ENCODE measurements around the gene GALNT2. TPM values are rescaled to one million over a fixed set of nuclear protein-coding genes. Genes with fewer than 3 reads are reported as not detected.

The GALNT2 gene
- polyA plus RNA-seq, 3 donors = 19.6 to 25.6 (median 23.4) TPM

DNA sequence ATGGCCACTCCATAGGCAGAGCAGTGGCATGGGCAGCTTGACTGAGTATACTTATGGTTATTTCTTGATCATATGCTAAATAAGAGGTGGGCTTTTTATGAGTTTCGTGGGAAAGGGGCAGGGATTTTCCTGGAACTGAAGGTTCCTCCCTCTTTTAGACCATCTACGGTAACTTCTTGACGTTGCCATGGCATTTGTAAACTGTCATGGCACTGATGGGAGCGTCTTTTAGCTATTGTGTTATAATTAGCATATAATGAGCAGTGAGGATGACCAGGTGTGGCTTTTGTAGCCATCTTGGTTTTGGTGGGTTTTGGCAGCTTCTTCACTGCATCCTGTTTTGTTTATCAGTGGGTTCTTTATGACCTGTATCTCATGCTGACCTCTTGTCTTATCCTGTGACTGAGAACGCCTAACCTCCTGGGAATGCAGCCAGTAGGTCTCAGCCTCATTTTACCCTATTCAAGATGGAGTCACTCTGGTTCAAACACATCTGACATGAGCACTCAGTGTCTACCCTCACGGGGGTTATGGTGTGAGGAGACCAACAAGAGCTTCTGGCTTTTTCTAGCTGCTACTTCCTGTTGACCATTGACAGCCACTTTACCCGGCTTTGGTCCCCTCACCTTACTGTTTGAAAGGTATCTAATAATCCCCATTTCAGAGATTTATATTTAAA lies 71.7 kb downstream of the GALNT2 start:
- H3K27ac ChIP-seq (ENCODE audit: low read depth in 1 of 2, low read length in 2 of 2) = no peak overlapping the region
- H3K27me3 ChIP-seq (ENCODE audit: control insufficient read depth in 2 of 2, insufficient read depth in 2 of 2, low read length in 2 of 2) = no peaks in the 10 kb centered on the region
- peaks cover 16 to 22% of the 10 kb centered on the region in 2 donors for H3K4me1 ChIP-seq (ENCODE audit: control insufficient read depth in 1 of 2, insufficient read depth in 2 of 2, low read length in 2 of 2)
- H3K27me3 Mint-ChIP-seq (ENCODE audit: low read depth in 3 of 3) = peaks cover 0 to 3% (median 2%) of the 10 kb centered on the region in 3 donors
- peaks cover 22 to 43% of the 10 kb centered on the region in 2 donors for H3K36me3 Mint-ChIP-seq
- H3K36me3 ChIP-seq (replicated peaks in 1 of 2; ENCODE audit: control insufficient read depth in 1 of 2, insufficient read depth in 2 of 2, low read length in 2 of 2) = peaks cover 0 to 24% of the 10 kb centered on the region in 2 donors
- H3K9me3 Mint-ChIP-seq = no peaks in the 10 kb centered on the region
- H3K27ac Mint-ChIP-seq = no peak overlapping the region
- H3K9ac ChIP-seq (ENCODE audit: insufficient read depth, low read length, poor library complexity, severe bottlenecking) = no peak overlapping the region
- DNase-seq = no peak
- H3K4me3 ChIP-seq (replicated peaks in 1 of 3; ENCODE audit: low read depth in 2 of 3, low read length in 3 of 3) = no peak overlapping the region
- no peak overlapping the region for H3K4me3 Mint-ChIP-seq
- peaks cover 96% of the 10 kb centered on the region for H3K79me2 ChIP-seq (ENCODE audit: insufficient read depth, low read length)
- WGBS (ENCODE audit: insufficient coverage) = no CpG with 5 or more reads among the region's 7 CpGs
- TF ChIP-seq, protein P1, sequence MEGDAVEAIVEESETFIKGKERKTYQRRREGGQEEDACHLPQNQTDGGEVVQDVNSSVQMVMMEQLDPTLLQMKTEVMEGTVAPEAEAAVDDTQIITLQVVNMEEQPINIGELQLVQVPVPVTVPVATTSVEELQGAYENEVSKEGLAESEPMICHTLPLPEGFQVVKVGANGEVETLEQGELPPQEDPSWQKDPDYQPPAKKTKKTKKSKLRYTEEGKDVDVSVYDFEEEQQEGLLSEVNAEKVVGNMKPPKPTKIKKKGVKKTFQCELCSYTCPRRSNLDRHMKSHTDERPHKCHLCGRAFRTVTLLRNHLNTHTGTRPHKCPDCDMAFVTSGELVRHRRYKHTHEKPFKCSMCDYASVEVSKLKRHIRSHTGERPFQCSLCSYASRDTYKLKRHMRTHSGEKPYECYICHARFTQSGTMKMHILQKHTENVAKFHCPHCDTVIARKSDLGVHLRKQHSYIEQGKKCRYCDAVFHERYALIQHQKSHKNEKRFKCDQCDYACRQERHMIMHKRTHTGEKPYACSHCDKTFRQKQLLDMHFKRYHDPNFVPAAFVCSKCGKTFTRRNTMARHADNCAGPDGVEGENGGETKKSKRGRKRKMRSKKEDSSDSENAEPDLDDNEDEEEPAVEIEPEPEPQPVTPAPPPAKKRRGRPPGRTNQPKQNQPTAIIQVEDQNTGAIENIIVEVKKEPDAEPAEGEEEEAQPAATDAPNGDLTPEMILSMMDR (IDR thresholded peaks at IDR 0.05) = no peak
- intact Hi-C loops (cut with micrococcal nuclease) = no loop called here
- H3K4me1 Mint-ChIP-seq = peaks cover 34% of the 10 kb centered on the region
- peaks cover 32% of the 10 kb centered on the region for H4K20me1 ChIP-seq (ENCODE audit: insufficient read depth, low read length)
- H3K9me3 ChIP-seq (replicated peaks in 1 of 2; ENCODE audit: control insufficient read depth in 1 of 2, insufficient read depth in 1 of 2, low read length in 2 of 2) = no peaks in the 10 kb centered on the region
- no peak overlapping the region for H2AFZ ChIP-seq (ENCODE audit: insufficient read depth, low read depth, low read length, poor library complexity, severe bottlenecking)
- H3K4me2 ChIP-seq (replicated peaks; ENCODE audit: extremely low read depth, low read length, poor library complexity, severe bottlenecking) = no peak overlapping the region

DNA sequence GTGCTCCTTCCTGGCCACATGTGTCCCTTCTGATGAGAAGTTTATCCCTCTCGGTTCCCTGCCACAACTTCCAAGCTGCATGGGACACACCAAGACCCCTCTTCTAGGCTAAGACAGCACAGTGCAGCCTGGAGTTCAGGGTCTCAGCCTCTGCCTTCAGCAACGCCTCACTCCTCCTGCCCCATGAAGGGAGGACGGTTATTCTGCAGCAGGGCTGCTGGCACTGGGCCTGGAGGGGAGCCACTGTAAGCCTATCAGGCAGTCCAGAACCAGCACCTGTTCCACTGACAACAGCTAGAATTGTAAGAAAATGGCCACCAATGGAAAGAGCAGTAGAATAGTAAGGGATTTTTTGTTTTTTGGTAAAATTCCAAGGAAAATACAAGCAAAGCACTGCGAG lies 72.3 kb downstream of the GALNT2 start:
- Histone ChIP-seq H3K9ac (ENCODE audit: insufficient read depth, low read length, poor library complexity, severe bottlenecking) (no peak overlapping the region), H3K79me2 (ENCODE audit: insufficient read depth, low read length) (peaks cover 98% of the 10 kb centered on the region), H3K36me3 (replicated peaks in 1 of 2; ENCODE audit: control insufficient read depth in 1 of 2, insufficient read depth in 2 of 2, low read length in 2 of 2) (peaks cover 0 to 24% of the 10 kb centered on the region in 2 donors), H4K20me1 (ENCODE audit: insufficient read depth, low read length) (peaks cover 31% of the 10 kb centered on the region), H2AFZ (ENCODE audit: insufficient read depth, low read depth, low read length, poor library complexity, severe bottlenecking) (no peak overlapping the region), H3K4me1 (ENCODE audit: control insufficient read depth in 1 of 2, insufficient read depth in 2 of 2, low read length in 2 of 2) (peaks cover 22 to 28% of the 10 kb centered on the region in 2 donors), H3K27me3 (ENCODE audit: control insufficient read depth in 2 of 2, insufficient read depth in 2 of 2, low read length in 2 of 2) (no peaks in the 10 kb centered on the region), H3K9me3 (replicated peaks in 1 of 2; ENCODE audit: control insufficient read depth in 1 of 2, insufficient read depth in 1 of 2, low read length in 2 of 2) (no peaks in the 10 kb centered on the region), H3K27ac (ENCODE audit: low read depth in 1 of 2, low read length in 2 of 2) (no peak overlapping the region), H3K4me2 (replicated peaks; ENCODE audit: extremely low read depth, low read length, poor library complexity, severe bottlenecking) (no peak overlapping the region), H3K4me3 (replicated peaks in 1 of 3; ENCODE audit: low read depth in 2 of 3, low read length in 3 of 3) (no peak overlapping the region)
- Mint-ChIP-seq H3K27me3 (ENCODE audit: low read depth in 3 of 3) (peaks cover 0 to 3% (median 0%) of the 10 kb centered on the region in 3 donors), H3K4me1 (peaks cover 35% of the 10 kb centered on the region), H3K36me3 (peaks cover 22 to 42% of the 10 kb centered on the region in 2 donors), H3K9me3 (no peaks in the 10 kb centered on the region), H3K27ac (peak overlapping the region in 2 of 7 donors; percentile 74 to 79), H3K4me3 (no peak overlapping the region)
- intact Hi-C loops (cut with micrococcal nuclease) = no loop called here
- TF ChIP-seq, protein P1 (IDR thresholded peaks at IDR 0.05) = no peak
- 96% methylated on average over 4 of the region's 4 CpGs for WGBS (ENCODE audit: insufficient coverage)
- no peak for DNase-seq

Data from CD14-positive monocyte (primary cell).